Vagina (tissue), 2 donors: ENCODE measurements around the gene SEPTIN5. TPM values are rescaled to one million over a fixed set of nuclear protein-coding genes. Genes with fewer than 3 reads are reported as not detected.

Source experiments
- DNase-seq, 2 donors: peaks; one replicate each; pipeline ENCODE4 v3.0.0-alpha.2; 2017; ENCODE audit errors: extremely low spot score in 2 of 2
- H3K27ac ChIP-seq: fragments of 200-600 bp; sonication (generic); one replicate; pipeline ENCODE4 v1.5.1; 2019
- H3K27me3 ChIP-seq: fragments of 200-600 bp; sonication (generic); one replicate; pipeline ENCODE4 v1.5.1; 2019
- H3K36me3 ChIP-seq, 2 donors: fragments of 200-600 bp; sonication (generic); one replicate each; pipeline ENCODE4 v1.5.1; 2017 to 2019
- H3K4me1 ChIP-seq: fragments of 200-600 bp; sonication (generic); one replicate; pipeline ENCODE4 v1.5.1; 2019
- H3K4me3 ChIP-seq, 2 donors: fragments of 200-600 bp; sonication (generic); 1 replicate in 1 of 2; 2 replicates in 1 of 2; pipeline ENCODE4 v1.5.1; 2016 to 2019
- H3K9me3 ChIP-seq: fragments of 200-600 bp; sonication (generic); one replicate; pipeline ENCODE4 v1.5.1; 2019
- POLR2A ChIP-seq, 2 donors: fragments of 450-650 bp; IDR thresholded peaks; one replicate each; pipeline ENCODE4 v1.6.1; 2017; ENCODE audit warnings: antibody characterized with exemption in 2 of 2, mild to moderate bottlenecking in 2 of 2, moderate library complexity in 2 of 2
- POLR2AphosphoS5 ChIP-seq, 2 donors: sonication (generic); formaldehyde crosslinking; IDR thresholded peaks; one replicate each; pipeline ENCODE4 v1.9.0; 2017; ENCODE audit warnings: antibody characterized with exemption in 2 of 2, mild to moderate bottlenecking in 2 of 2, low read depth in 1 of 2; ENCODE audit not compliant: insufficient read depth in 1 of 2
- intact Hi-C: fragments of 100-400 bp; cut with DNase I; formaldehyde crosslinking; loops from one replicate; pipeline ENCODE4 v1.15.1; 2023
- total RNA-seq: library from RNA; depleted of rRNA; stranded (reverse); fragments of >200 nt; gene quantifications from one replicate; pipeline ENCODE4 v1.2.3, GENCODE V29; 2016
- TF ChIP-seq, protein P1 (sequence below), 3 experiments: fragments of 450-650 bp in 2 of 3; fragments of 200-600 bp in 1 of 3; sonication (generic) in 1 of 3; IDR thresholded peaks; one replicate each; pipeline ENCODE4 v1.5.1; 2017 to 2019; ENCODE audit warnings: antibody characterized with exemption in 3 of 3, mild to moderate bottlenecking in 2 of 3, moderate library complexity in 2 of 3

Gene SEPTIN5
- total RNA-seq, 1 donor from 2014 or later = 67.3 TPM

DNA sequence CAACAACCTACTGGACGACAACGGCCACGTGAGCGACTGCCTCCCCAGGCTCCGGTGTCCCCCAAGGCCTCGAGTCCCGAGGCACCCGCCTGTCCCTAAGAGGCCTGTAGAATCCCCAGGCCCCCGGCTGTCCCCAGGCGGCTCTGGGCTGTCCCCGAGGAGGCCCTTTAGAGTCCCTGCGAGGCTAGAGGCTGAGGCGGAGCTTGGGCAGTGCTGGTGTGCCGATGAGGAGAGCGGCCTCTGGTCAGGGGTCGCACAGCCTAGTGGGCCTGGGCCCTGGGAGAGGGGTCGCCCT, 49.9 kb downstream of the SEPTIN5 start:
- H3K27me3 ChIP-seq = no peaks in the 10 kb centered on the region
- H3K27ac ChIP-seq = no peak overlapping the region
- no peak for DNase-seq
- no peaks in the 10 kb centered on the region for H3K36me3 ChIP-seq
- H3K4me3 ChIP-seq = no peak overlapping the region
- TF ChIP-seq, protein P1, sequence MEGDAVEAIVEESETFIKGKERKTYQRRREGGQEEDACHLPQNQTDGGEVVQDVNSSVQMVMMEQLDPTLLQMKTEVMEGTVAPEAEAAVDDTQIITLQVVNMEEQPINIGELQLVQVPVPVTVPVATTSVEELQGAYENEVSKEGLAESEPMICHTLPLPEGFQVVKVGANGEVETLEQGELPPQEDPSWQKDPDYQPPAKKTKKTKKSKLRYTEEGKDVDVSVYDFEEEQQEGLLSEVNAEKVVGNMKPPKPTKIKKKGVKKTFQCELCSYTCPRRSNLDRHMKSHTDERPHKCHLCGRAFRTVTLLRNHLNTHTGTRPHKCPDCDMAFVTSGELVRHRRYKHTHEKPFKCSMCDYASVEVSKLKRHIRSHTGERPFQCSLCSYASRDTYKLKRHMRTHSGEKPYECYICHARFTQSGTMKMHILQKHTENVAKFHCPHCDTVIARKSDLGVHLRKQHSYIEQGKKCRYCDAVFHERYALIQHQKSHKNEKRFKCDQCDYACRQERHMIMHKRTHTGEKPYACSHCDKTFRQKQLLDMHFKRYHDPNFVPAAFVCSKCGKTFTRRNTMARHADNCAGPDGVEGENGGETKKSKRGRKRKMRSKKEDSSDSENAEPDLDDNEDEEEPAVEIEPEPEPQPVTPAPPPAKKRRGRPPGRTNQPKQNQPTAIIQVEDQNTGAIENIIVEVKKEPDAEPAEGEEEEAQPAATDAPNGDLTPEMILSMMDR (IDR thresholded peaks at IDR 0.05) = no peak
- TF ChIP-seq POLR2AphosphoS5 (IDR thresholded peaks at IDR 0.05; ENCODE audit: insufficient read depth in 1 of 2, low read depth in 1 of 2) (no peak), POLR2A (IDR thresholded peaks at IDR 0.05) (no peak)
- intact Hi-C loops = no loop called here
- peaks cover 29% of the 10 kb centered on the region for H3K4me1 ChIP-seq
- no peaks in the 10 kb centered on the region for H3K9me3 ChIP-seq

DNA sequence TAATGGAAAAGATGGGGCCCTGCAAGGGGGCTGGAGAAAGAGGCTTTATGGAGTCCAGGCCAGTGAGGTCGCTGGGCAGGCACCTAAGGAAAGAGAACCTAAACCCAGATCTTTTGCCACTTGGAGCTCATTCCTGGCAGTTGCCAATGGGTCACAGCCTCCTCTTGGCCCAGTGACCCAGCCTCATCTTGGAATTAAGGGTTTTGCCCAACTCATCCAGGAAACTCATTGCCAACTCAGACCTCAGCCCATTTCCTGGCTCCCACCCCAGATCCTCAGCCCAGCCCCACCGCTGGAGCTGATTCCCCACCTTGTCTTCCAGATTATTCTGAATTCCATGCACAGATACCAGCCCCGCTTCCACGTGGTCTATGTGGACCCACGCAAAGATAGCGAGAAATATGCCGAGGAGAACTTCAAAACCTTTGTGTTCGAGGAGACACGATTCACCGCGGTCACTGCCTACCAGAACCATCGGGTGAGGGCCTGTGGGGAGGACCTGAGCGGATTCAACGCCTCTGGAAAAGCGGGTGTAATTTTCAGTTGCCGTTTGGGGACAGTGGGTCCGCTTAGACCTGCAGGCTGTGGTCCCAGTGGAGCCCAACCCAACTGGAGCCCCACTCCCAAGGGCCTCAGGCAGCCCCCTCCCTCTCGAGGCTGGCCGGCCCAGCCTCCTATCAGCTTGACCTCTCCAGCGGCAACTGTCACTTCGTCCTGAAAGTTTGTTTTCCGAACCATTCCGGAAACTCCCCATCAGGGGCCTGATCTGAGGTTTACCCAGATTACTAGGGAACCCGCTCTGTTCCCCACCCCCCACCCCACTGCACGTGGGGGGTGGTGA, 50.6 kb downstream of the SEPTIN5 start:
- Histone ChIP-seq H3K9me3 (no peaks in the 10 kb centered on the region), H3K36me3 (no peaks in the 10 kb centered on the region), H3K27ac (no peak overlapping the region), H3K27me3 (no peaks in the 10 kb centered on the region), H3K4me1 (peaks cover 23% of the 10 kb centered on the region), H3K4me3 (no peak overlapping the region)
- DNase-seq = no peak
- TF ChIP-seq POLR2A (IDR thresholded peaks at IDR 0.05) (no peak), POLR2AphosphoS5 (IDR thresholded peaks at IDR 0.05; ENCODE audit: insufficient read depth in 1 of 2, low read depth in 1 of 2) (no peak)
- TF ChIP-seq, protein P1 (IDR thresholded peaks at IDR 0.05) = no peak
- intact Hi-C loops = no loop called here

- Histone ChIP-seq H3K9me3 (no peaks in the 10 kb centered on the region), H3K36me3 (no peaks in the 10 kb centered on the region), H3K4me1 (peaks cover 19% of the 10 kb centered on the region), H3K27me3 (no peaks in the 10 kb centered on the region), H3K27ac (no peak overlapping the region), H3K4me3 (peak overlapping the region; percentile 41 to 44)
- DNase-seq = no peak
- intact Hi-C loops = no loop called here
- no peak for TF ChIP-seq POLR2A (IDR thresholded peaks at IDR 0.05)
- TF ChIP-seq, protein P1 (IDR thresholded peaks at IDR 0.05) = no peak
- TF ChIP-seq POLR2AphosphoS5 (IDR thresholded peaks at IDR 0.05; ENCODE audit: insufficient read depth in 1 of 2, low read depth in 1 of 2) = no peak
Observed at GRCh38 chr22:19765477-19766239, 51.4 kb downstream of the SEPTIN5 start.

GRCh38 chr22:19766240-19766510, 51.9 kb downstream of the SEPTIN5 start:
- TF ChIP-seq, protein P1 (IDR thresholded peaks at IDR 0.05) = no peak
- TF ChIP-seq POLR2A (IDR thresholded peaks at IDR 0.05) = no peak
- no peak for TF ChIP-seq POLR2AphosphoS5 (IDR thresholded peaks at IDR 0.05; ENCODE audit: insufficient read depth in 1 of 2, low read depth in 1 of 2)
- H3K27ac ChIP-seq = no peak overlapping the region
- H3K9me3 ChIP-seq = no peaks in the 10 kb centered on the region
- no peaks in the 10 kb centered on the region for H3K27me3 ChIP-seq
- intact Hi-C loops = no loop called here
- peak overlapping the region; percentile 41 to 44 for H3K4me3 ChIP-seq
- no peak for DNase-seq
- no peaks in the 10 kb centered on the region for H3K36me3 ChIP-seq
- H3K4me1 ChIP-seq = peaks cover 19% of the 10 kb centered on the region
